AG09319 (cell line): Measurements from ENCODE around the gene TRPV6.

ENCODE experiments used
- DNase-seq: peaks from one replicate; pipeline ENCODE4 v3.0.0-alpha.2; 2010; ENCODE audit warnings: low read depth; ENCODE audit errors: extremely low read depth
- TF ChIP-seq, protein P1 (sequence below): IDR thresholded peaks from 2 replicates; pipeline ENCODE4 v1.5.1; 2011; ENCODE audit warnings: low read depth, mild to moderate bottlenecking, inconsistent platforms, low read length, moderate library complexity

The TRPV6 gene

DNA sequence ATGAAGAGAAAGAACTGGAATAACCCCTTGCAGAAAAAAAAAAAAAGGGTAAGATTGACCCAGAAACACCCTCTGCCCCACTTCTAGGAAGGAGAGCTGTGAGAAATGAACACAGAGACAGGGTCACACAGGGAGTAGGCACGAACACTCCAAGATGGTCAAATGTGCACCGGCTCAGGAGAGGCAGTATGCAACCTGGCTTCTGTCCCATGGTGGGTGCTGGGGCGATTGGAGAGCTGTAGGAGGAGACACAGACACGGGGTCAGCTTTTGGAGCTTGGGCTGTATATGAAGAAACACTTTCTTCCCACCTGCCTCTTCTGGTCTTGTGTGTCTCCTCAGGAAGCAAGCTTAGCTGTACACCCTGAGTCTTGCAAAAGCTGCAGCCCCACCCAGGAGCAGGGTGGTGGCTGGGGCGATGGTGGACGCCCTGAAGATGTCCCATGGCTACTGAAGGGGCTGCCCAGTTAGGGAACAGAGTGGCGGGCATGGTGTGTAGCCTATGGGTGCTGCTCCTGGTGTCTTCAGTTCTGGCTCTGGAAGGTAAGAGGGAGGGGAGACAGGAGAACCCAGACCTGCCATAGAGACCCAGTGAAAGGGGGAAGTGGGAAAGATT is 22.7 kb downstream of the TRPV6 start:
- DNase-seq, result no peak
- TF ChIP-seq, protein P1, sequence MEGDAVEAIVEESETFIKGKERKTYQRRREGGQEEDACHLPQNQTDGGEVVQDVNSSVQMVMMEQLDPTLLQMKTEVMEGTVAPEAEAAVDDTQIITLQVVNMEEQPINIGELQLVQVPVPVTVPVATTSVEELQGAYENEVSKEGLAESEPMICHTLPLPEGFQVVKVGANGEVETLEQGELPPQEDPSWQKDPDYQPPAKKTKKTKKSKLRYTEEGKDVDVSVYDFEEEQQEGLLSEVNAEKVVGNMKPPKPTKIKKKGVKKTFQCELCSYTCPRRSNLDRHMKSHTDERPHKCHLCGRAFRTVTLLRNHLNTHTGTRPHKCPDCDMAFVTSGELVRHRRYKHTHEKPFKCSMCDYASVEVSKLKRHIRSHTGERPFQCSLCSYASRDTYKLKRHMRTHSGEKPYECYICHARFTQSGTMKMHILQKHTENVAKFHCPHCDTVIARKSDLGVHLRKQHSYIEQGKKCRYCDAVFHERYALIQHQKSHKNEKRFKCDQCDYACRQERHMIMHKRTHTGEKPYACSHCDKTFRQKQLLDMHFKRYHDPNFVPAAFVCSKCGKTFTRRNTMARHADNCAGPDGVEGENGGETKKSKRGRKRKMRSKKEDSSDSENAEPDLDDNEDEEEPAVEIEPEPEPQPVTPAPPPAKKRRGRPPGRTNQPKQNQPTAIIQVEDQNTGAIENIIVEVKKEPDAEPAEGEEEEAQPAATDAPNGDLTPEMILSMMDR, result no peak

DNA sequence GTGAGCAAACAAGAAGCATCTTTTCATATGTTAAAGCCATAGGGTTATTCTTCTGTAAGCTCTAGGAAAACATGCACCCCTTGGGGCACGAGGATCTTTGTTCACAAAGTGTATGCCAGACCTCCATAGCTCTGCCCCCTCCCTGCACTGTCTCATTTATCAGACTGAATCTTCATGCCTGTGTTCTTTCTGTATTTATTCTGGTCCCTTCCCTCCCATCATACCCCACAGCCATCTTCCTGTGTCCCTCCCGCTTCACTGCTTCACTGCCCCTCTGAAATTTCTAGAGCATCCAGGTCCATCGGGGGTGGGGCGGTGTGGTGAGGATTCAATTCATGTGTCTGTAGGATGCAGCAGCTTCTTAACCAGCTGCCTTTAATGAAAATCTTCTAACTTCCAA is 23.2 kb downstream of the TRPV6 start:
- TF ChIP-seq, protein P1, result no peak
- DNase-seq, result no peak

DNA sequence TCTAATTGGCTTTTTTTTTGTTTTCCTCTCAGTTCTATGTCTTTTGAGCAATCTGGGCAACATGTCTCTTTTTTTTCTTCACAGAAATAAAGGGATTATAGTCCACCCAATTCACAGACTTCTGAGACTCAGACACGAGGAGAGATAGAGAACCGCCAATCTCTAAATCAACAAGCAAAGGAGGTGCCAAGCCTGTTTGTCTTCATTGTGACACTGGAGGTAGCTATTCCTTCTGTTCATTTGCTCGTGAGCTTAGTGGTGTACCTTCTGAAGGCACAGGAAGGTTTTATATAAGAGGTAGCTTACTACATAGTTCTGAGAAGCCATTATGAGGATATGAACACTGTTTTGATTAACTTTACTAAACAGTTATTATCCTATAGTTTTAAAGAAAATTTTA is 24.6 kb downstream of the TRPV6 start:
- TF ChIP-seq, protein P1, result no peak
- no peak for DNase-seq

DNA sequence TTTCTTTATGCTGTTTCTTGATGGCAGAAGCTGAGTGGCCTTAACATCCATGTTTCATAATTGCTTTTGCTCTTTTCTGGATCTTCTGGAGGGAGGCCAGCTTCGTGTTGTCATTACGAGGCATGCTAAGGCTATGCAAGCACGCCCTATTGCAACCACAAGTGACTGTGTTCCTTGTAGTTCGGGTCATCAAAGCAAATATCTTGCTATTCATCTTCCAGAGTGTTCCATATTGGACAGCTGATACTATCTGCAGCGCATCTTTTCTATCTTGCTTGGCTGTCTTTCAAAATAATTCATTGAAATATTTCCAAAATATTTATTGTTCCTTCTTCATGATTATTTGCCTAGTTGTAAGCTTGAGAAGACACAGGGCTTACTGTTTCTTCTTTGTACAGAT is 25.7 kb downstream of the TRPV6 start:
- TF ChIP-seq, protein P1, result no peak
- no peak for DNase-seq

DNA sequence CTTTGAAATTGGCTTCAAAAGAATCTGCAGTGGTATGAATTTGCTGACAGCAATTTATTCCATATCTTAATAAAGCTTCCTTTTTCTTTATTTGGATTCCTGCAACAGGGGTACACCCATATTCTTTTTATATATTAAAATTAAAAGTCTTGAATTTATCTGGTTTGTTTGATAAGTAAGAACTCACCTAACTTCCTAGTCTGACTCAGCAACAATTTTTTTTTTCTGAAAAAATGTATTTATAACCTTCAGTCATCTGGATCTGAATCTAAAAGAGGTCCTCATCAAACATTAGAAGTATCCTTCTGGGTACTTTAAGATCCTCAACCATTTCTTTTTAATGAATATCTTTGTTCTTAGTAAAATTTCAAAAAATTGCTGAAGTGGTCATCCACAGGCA is 26.1 kb downstream of the TRPV6 start:
- TF ChIP-seq, protein P1, result no peak
- DNase-seq, result no peak

DNA sequence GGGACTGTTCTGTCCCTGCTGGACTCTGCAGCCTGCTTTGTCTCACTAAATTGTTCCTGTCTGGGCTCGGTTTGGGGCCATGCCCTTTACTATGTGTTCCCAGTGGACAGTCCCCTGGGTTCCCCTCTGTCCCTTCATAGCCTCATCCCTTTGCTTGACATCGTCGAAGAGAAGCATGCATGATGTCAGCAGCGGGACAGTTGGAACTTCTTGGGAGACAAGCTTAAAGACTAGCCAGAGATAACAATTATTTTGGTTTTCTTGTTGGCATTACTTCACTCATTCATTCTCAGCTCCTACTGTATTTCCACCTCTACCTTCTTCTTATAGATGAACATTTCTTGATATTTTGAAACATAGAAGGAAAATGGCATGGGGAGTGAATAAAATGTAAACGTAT is 27.9 kb downstream of the TRPV6 start:
- DNase-seq, result no peak

DNA sequence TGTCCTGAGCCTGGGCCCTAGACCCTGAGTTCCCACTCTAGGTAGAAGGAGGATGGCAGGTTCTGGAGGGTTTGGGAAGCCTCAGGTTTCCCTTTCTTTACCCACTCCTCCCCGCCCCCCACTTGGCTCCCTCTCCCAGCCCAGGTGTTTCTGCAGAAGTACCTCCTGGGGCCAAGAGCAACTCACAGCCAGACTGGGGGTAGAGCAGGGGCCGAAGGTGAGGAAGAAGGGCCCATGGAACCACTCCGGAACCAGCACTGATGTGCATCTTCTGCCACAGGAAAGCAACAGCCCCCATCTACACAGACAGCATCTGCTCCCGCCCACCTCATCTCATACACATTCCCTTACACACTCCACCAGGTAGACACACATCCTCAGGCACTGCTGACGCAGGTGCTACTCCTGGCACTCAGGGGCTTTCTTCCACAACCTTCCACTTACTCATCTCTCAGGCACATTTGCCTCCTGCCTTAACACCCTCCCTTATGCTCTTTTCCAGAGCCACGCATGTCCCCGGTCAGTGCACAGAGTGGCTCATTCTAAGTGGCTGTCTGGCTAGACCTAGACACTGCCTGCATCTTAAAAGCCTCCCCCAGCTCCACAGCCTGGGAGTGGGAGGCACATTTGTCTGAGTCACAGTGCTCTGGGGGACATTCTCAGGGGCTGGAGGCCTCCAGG is 28.8 kb downstream of the TRPV6 start:
- DNase-seq, result no peak
- TF ChIP-seq, protein P1, result no peak

More for the DNA sequence above, 27.9 kb downstream of the TRPV6 start:
- TF ChIP-seq, protein P1, result no peak
